Measurements from ENCODE around the gene GPRIN3. TPM values are rescaled to one million over a fixed set of nuclear protein-coding genes. Genes with fewer than 3 reads are reported as not detected.

The GPRIN3 gene
- total RNA-seq, 4 donors from 2014 or later = 1.2 to 3.4 (median 1.7) TPM

GRCh38 chr4:89266128-89266527, 41.5 kb downstream of the GPRIN3 start:
- Histone ChIP-seq H3K27ac (no peak overlapping the region), H3K9me3 (no peaks in the 10 kb centered on the region), H3K36me3 (no peaks in the 10 kb centered on the region), H3K4me1 (no peaks in the 10 kb centered on the region), H3K27me3 (no peaks in the 10 kb centered on the region), H3K4me3 (no peak overlapping the region)
- TF ChIP-seq EP300 (IDR thresholded peaks at IDR 0.05) (no peak), POLR2A (IDR thresholded peaks at IDR 0.05) (no peak), CTCF (IDR thresholded peaks at IDR 0.05) (no peak), POLR2AphosphoS5 (IDR thresholded peaks at IDR 0.05) (no peak)
- no peak for DNase-seq (ENCODE audit: low spot score in 2 of 2)
- WGBS = 78% methylated on average over 1 of the region's 1 CpG

GRCh38 chr4:89263265-89263664, 44.3 kb downstream of the GPRIN3 start:
- H3K36me3 ChIP-seq = no peaks in the 10 kb centered on the region
- whole genome bisulfite sequencing = 75% methylated on average over 3 of the region's 3 CpGs
- H3K27ac ChIP-seq = no peak overlapping the region
- no peak overlapping the region for H3K4me3 ChIP-seq
- no peaks in the 10 kb centered on the region for H3K9me3 ChIP-seq
- TF ChIP-seq EP300 (IDR thresholded peaks at IDR 0.05) = no peak
- no peak for TF ChIP-seq POLR2A (IDR thresholded peaks at IDR 0.05)
- TF ChIP-seq CTCF (IDR thresholded peaks at IDR 0.05) = no peak
- no peak for TF ChIP-seq POLR2AphosphoS5 (IDR thresholded peaks at IDR 0.05)
- H3K4me1 ChIP-seq = no peaks in the 10 kb centered on the region
- no peak for DNase-seq (ENCODE audit: low spot score in 2 of 2)
- H3K27me3 ChIP-seq = no peaks in the 10 kb centered on the region

GRCh38 chr4:89259301-89260028, 48.1 kb downstream of the GPRIN3 start:
- DNase-seq (ENCODE audit: low spot score in 2 of 2) = no peak
- H3K36me3 ChIP-seq = no peaks in the 10 kb centered on the region
- no peak overlapping the region for H3K27ac ChIP-seq
- 94% methylated on average over 4 of the region's 4 CpGs for WGBS
- no peaks in the 10 kb centered on the region for H3K4me1 ChIP-seq
- H3K4me3 ChIP-seq = no peak overlapping the region
- H3K27me3 ChIP-seq = no peaks in the 10 kb centered on the region
- no peaks in the 10 kb centered on the region for H3K9me3 ChIP-seq
- no peak for TF ChIP-seq CTCF (IDR thresholded peaks at IDR 0.05)
- TF ChIP-seq POLR2A (IDR thresholded peaks at IDR 0.05) = no peak
- no peak for TF ChIP-seq POLR2AphosphoS5 (IDR thresholded peaks at IDR 0.05)
- no peak for TF ChIP-seq EP300 (IDR thresholded peaks at IDR 0.05)

GRCh38 chr4:89258506-89258905, 49.1 kb downstream of the GPRIN3 start:
- H3K27ac ChIP-seq = no peak overlapping the region
- no peak for DNase-seq (ENCODE audit: low spot score in 2 of 2)
- no peak for TF ChIP-seq POLR2A (IDR thresholded peaks at IDR 0.05)
- TF ChIP-seq POLR2AphosphoS5 (IDR thresholded peaks at IDR 0.05) = no peak
- no peak for TF ChIP-seq CTCF (IDR thresholded peaks at IDR 0.05)
- TF ChIP-seq EP300 (IDR thresholded peaks at IDR 0.05) = no peak
- H3K36me3 ChIP-seq = no peaks in the 10 kb centered on the region
- H3K27me3 ChIP-seq = no peaks in the 10 kb centered on the region
- no peaks in the 10 kb centered on the region for H3K9me3 ChIP-seq
- 66% methylated on average over 6 of the region's 6 CpGs for WGBS
- no peaks in the 10 kb centered on the region for H3K4me1 ChIP-seq
- H3K4me3 ChIP-seq = no peak overlapping the region

GRCh38 chr4:89257376-89257775, 50.2 kb downstream of the GPRIN3 start:
- Histone ChIP-seq H3K27ac (no peak overlapping the region), H3K36me3 (no peaks in the 10 kb centered on the region), H3K9me3 (no peaks in the 10 kb centered on the region), H3K4me3 (no peak overlapping the region), H3K4me1 (no peaks in the 10 kb centered on the region), H3K27me3 (no peaks in the 10 kb centered on the region)
- no peak for TF ChIP-seq POLR2A (IDR thresholded peaks at IDR 0.05)
- TF ChIP-seq CTCF (IDR thresholded peaks at IDR 0.05) = no peak
- TF ChIP-seq EP300 (IDR thresholded peaks at IDR 0.05) = no peak
- no peak for TF ChIP-seq POLR2AphosphoS5 (IDR thresholded peaks at IDR 0.05)
- DNase-seq (ENCODE audit: low spot score in 2 of 2) = no peak
- 61% methylated on average over 2 of the region's 2 CpGs for WGBS
